Erythroblast (primary cell): ENCODE results near the gene CDC20.

Experiments
- GATA1 ChIP-seq: IDR thresholded peaks from 2 replicates; pipeline ENCODE4 v1.6.1; 2011; ENCODE audit warnings: low read depth, mild to moderate bottlenecking, control low read depth, low read length, moderate library complexity
- POLR2A ChIP-seq: IDR thresholded peaks from 2 replicates; pipeline ENCODE4 v1.6.1; 2011; ENCODE audit warnings: mild to moderate bottlenecking, low read length

DNA sequence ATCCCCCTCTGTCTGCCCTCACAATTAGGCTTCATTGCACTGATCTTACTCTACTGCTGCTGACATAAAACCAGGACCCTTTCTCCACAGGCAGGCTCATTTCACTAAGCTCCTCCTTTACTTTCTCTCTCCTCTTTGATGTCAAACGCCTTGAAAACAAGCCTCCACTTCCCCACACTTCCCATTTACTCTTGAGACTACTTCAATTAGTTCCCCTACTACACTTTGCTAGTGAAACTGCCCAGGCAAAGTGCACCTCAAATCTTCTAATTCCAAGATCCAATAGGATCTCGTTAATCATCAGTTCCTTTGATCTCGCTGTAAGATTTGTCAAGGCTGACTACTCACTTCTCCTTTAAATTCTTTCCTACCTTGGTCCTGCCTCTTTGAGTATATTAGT lies 5.9 kb upstream of the CDC20 start:
- no peak for TF ChIP-seq POLR2A
- no peak for TF ChIP-seq GATA1
